ENCODE data around the gene CRB2. TPM values are rescaled to one million over a fixed set of nuclear protein-coding genes. Genes with fewer than 3 reads are reported as not detected.

Gene CRB2
- total RNA-seq, 1 donor from 2014 or later = not detected

- Mint-ChIP-seq H3K27ac (no peak overlapping the region), H3K4me3 (no peak overlapping the region), H3K9me3 (no peaks in the 10 kb centered on the region), H3K36me3 (ENCODE audit: low read depth) (no peaks in the 10 kb centered on the region), H3K27me3 (no peaks in the 10 kb centered on the region), H3K4me1 (no peaks in the 10 kb centered on the region)
- intact Hi-C loops (cut with micrococcal nuclease) = no loop called here
- no peak for DNase-seq
These were observed 55.2 kb downstream of the CRB2 start for GRCh38 chr9:123411191-123411590.

- intact Hi-C loops (cut with micrococcal nuclease) = no loop called here
- H3K27me3 Mint-ChIP-seq = no peaks in the 10 kb centered on the region
- no peak overlapping the region for H3K4me3 Mint-ChIP-seq
- H3K9me3 Mint-ChIP-seq = no peaks in the 10 kb centered on the region
- no peak overlapping the region for H3K27ac Mint-ChIP-seq
- H3K36me3 Mint-ChIP-seq (ENCODE audit: low read depth) = no peaks in the 10 kb centered on the region
- H3K4me1 Mint-ChIP-seq = no peaks in the 10 kb centered on the region
- DNase-seq = no peak
These were observed 55.6 kb downstream of the CRB2 start for GRCh38 chr9:123411636-123412035.

- H3K27me3 Mint-ChIP-seq = no peaks in the 10 kb centered on the region
- no peak overlapping the region for H3K4me3 Mint-ChIP-seq
- intact Hi-C loops (cut with micrococcal nuclease) = no loop called here
- H3K4me1 Mint-ChIP-seq = no peaks in the 10 kb centered on the region
- H3K9me3 Mint-ChIP-seq = no peaks in the 10 kb centered on the region
- H3K27ac Mint-ChIP-seq = no peak overlapping the region
- no peak for DNase-seq
- no peaks in the 10 kb centered on the region for H3K36me3 Mint-ChIP-seq (ENCODE audit: low read depth)
These were observed 56.3 kb downstream of the CRB2 start for GRCh38 chr9:123412171-123412820.

- Mint-ChIP-seq H3K36me3 (ENCODE audit: low read depth) (no peaks in the 10 kb centered on the region), H3K27me3 (no peaks in the 10 kb centered on the region), H3K27ac (no peak overlapping the region), H3K9me3 (no peaks in the 10 kb centered on the region), H3K4me1 (peaks cover 2% of the 10 kb centered on the region), H3K4me3 (no peak overlapping the region)
- no peak for DNase-seq
- intact Hi-C loops (cut with micrococcal nuclease) = no loop called here
These were observed 58.2 kb downstream of the CRB2 start for GRCh38 chr9:123414204-123414603.

- H3K4me3 Mint-ChIP-seq = no peak overlapping the region
- no peaks in the 10 kb centered on the region for H3K27me3 Mint-ChIP-seq
- peaks cover 2% of the 10 kb centered on the region for H3K4me1 Mint-ChIP-seq
- no peak for DNase-seq
- intact Hi-C loops (cut with micrococcal nuclease) = no loop called here
- H3K27ac Mint-ChIP-seq = no peak overlapping the region
- no peaks in the 10 kb centered on the region for H3K36me3 Mint-ChIP-seq (ENCODE audit: low read depth)
- no peaks in the 10 kb centered on the region for H3K9me3 Mint-ChIP-seq
These were observed 59.2 kb downstream of the CRB2 start for GRCh38 chr9:123414936-123415930.

- intact Hi-C loops (cut with micrococcal nuclease) = no loop called here
- Mint-ChIP-seq H3K4me3 (no peak overlapping the region), H3K27me3 (no peaks in the 10 kb centered on the region), H3K36me3 (ENCODE audit: low read depth) (no peaks in the 10 kb centered on the region), H3K4me1 (peaks cover 2% of the 10 kb centered on the region), H3K9me3 (no peaks in the 10 kb centered on the region), H3K27ac (no peak overlapping the region)
- DNase-seq = no peak
These were observed 60.2 kb downstream of the CRB2 start for GRCh38 chr9:123416176-123416575.

- H3K36me3 Mint-ChIP-seq (ENCODE audit: low read depth) = no peaks in the 10 kb centered on the region
- no peak for DNase-seq
- H3K9me3 Mint-ChIP-seq = no peaks in the 10 kb centered on the region
- intact Hi-C loops (cut with micrococcal nuclease) = no loop called here
- H3K27ac Mint-ChIP-seq = no peak overlapping the region
- H3K4me3 Mint-ChIP-seq = no peak overlapping the region
- peaks cover 2% of the 10 kb centered on the region for H3K4me1 Mint-ChIP-seq
- H3K27me3 Mint-ChIP-seq = no peaks in the 10 kb centered on the region
These were observed 61.5 kb downstream of the CRB2 start for GRCh38 chr9:123417289-123418051.

- no peaks in the 10 kb centered on the region for H3K36me3 Mint-ChIP-seq (ENCODE audit: low read depth)
- no peak overlapping the region for H3K27ac Mint-ChIP-seq
- H3K9me3 Mint-ChIP-seq = no peaks in the 10 kb centered on the region
- H3K4me3 Mint-ChIP-seq = no peak overlapping the region
- H3K4me1 Mint-ChIP-seq = peaks cover 2% of the 10 kb centered on the region
- H3K27me3 Mint-ChIP-seq = no peaks in the 10 kb centered on the region
- intact Hi-C loops (cut with micrococcal nuclease) = no loop called here
- DNase-seq = no peak
These were observed 62.0 kb downstream of the CRB2 start for GRCh38 chr9:123418052-123418430.

GRCh38 chr9:123418506-123418905 lies 62.5 kb downstream of the CRB2 start:
- DNase-seq = no peak
- H3K9me3 Mint-ChIP-seq = no peaks in the 10 kb centered on the region

GRCh38 chr9:123419091-123419490 lies 63.1 kb downstream of the CRB2 start:
- Mint-ChIP-seq H3K4me1 (peaks cover 2% of the 10 kb centered on the region), H3K27me3 (no peaks in the 10 kb centered on the region), H3K9me3 (no peaks in the 10 kb centered on the region), H3K27ac (no peak overlapping the region), H3K4me3 (no peak overlapping the region), H3K36me3 (ENCODE audit: low read depth) (no peaks in the 10 kb centered on the region)
- intact Hi-C loops (cut with micrococcal nuclease) = no loop called here
- DNase-seq = no peak

More at GRCh38 chr9:123418506-123418905, 62.5 kb downstream of the CRB2 start:
- no peak overlapping the region for H3K27ac Mint-ChIP-seq
- H3K4me3 Mint-ChIP-seq = no peak overlapping the region
- H3K36me3 Mint-ChIP-seq (ENCODE audit: low read depth) = no peaks in the 10 kb centered on the region
- peaks cover 2% of the 10 kb centered on the region for H3K4me1 Mint-ChIP-seq
- H3K27me3 Mint-ChIP-seq = no peaks in the 10 kb centered on the region
- intact Hi-C loops (cut with micrococcal nuclease) = no loop called here

- H3K36me3 Mint-ChIP-seq (ENCODE audit: low read depth) = no peaks in the 10 kb centered on the region
- H3K27ac Mint-ChIP-seq = no peak overlapping the region
- H3K27me3 Mint-ChIP-seq = no peaks in the 10 kb centered on the region
- H3K4me1 Mint-ChIP-seq = peaks cover 2% of the 10 kb centered on the region
- intact Hi-C loops (cut with micrococcal nuclease) = no loop called here
- H3K9me3 Mint-ChIP-seq = no peaks in the 10 kb centered on the region
- no peak for DNase-seq
- H3K4me3 Mint-ChIP-seq = no peak overlapping the region
These were observed 64.0 kb downstream of the CRB2 start for GRCh38 chr9:123419721-123420591.

- Mint-ChIP-seq H3K4me1 (peaks cover 2% of the 10 kb centered on the region), H3K4me3 (no peak overlapping the region), H3K9me3 (no peaks in the 10 kb centered on the region)
These were observed 64.7 kb downstream of the CRB2 start for GRCh38 chr9:123420592-123421111.

GRCh38 chr9:123421186-123421585 lies 65.2 kb downstream of the CRB2 start:
- H3K27ac Mint-ChIP-seq = no peak overlapping the region
- intact Hi-C loops (cut with micrococcal nuclease) = no loop called here
- peaks cover 2% of the 10 kb centered on the region for H3K4me1 Mint-ChIP-seq
- no peak for DNase-seq
- no peaks in the 10 kb centered on the region for H3K9me3 Mint-ChIP-seq
- no peaks in the 10 kb centered on the region for H3K36me3 Mint-ChIP-seq (ENCODE audit: low read depth)
- no peak overlapping the region for H3K4me3 Mint-ChIP-seq
- H3K27me3 Mint-ChIP-seq = no peaks in the 10 kb centered on the region

More at GRCh38 chr9:123420592-123421111, 64.7 kb downstream of the CRB2 start:
- intact Hi-C loops (cut with micrococcal nuclease) = no loop called here
- Mint-ChIP-seq H3K27me3 (no peaks in the 10 kb centered on the region), H3K27ac (no peak overlapping the region), H3K36me3 (ENCODE audit: low read depth) (no peaks in the 10 kb centered on the region)
- DNase-seq = no peak

All from activated CD4-positive, alpha-beta T cell treated with anti-CD3 and anti-CD28 coated beads, Interleukin-2, amount 10 ng/mL, durations not matched to agents 24 days and 14 days (primary cell).